Globus pallidus (tissue), 1 donor: Measurements from ENCODE around the gene TM4SF20.
"Not testable (repeated sequence)": the region's sequence is repeated elsewhere in the genome, so short reads cannot be mapped to it uniquely, and the experiment has no call there.

Experiments used
- DNase-seq: peaks from one replicate; pipeline ENCODE4 v3.0.0-alpha.2; 2015; ENCODE audit warnings: low spot score

The TM4SF20 gene

DNA sequence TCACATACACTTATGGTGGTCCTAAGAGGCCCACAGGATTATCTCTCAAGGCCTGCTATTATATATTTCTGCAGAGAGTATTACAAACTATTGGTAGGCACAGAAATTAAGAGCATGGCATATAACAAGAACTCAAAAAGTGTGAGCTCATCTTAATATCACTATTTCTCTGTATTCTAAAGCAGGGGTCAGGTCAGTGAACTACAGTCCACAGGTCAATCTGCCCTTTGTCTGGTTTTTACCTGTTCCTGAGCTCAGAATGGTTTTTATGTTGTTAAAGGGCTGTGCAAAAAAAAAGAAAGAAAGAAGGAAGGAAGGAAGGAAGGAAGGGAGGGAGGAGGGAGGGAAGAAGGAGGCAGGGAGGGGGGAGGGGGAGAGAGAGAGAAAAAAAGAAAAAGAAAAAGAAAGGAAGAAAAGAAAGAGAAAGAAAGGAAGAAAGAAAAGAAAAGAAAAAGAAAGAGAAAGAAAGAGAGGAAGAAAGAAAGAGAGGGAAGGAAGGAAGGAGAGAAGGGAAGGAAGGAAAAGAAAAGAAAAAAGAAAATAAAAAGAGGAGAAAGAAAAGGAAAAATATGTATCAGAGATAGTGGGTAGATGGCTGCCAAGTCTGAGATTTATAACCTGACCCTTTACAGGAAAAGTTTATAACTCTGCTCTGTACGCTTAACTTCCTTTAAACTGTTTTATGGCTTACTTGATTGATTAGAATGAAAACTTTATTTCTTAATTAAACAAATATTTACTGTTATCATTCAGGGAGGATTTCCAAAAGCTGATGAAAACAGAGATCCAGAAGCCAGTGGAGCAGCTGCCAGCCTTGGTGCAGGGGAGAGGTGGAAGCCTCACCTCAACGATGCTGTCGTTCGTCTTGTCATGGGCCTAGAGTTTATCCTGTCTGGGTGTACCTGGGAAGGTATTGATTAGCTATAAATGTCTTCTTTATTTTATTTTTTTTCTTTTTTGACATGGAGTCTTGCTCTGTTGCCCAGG lies 19.9 kb upstream of the TM4SF20 start:
- DNase-seq = no peak

GRCh38 chr2:227397562-227397961 lies 18.5 kb upstream of the TM4SF20 start:
- DNase-seq = no peak

- no peak for DNase-seq
These were observed 16.4 kb upstream of the TM4SF20 start for GRCh38 chr2:227395556-227395955.

DNA sequence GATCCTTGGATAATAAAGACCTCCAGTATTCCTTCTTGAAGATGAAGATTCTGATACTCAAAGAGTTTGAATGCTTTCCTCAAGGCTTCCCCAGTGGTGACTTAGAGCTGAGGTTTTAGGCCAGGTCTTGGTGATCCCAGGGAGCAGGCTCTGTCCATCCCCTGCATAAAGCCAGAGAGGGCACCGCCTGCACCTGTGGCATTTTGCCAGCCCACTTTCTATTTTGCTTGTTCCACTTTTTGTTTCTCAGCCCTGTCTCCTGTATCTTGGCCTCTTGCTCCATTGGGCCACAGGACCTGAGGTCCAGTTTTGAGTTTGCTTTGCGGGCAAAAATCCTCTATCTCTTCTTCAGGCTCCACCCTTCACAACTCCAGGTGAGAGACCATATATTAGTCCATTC lies 15.3 kb upstream of the TM4SF20 start:
- DNase-seq = no peak

GRCh38 chr2:227390468-227391256 lies 11.6 kb upstream of the TM4SF20 start:
- no peak for DNase-seq

DNA sequence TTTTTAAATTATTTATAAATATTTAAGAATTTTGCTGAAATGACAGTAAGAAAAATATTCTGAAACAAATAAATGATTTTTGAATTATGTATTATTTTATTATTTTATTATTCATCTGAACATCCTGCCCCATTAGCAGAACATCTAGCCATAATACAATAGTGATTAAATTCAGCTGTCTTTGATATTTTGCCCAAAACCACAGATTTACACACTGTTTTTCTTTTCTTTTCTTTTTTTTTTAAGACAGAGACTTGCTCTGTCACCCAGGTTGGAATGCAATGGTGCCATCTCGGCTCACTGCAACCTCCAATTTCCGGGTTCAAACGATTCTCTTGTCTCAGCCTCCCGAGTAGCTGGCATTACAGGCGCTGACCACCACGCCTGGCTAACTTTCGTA lies 10.6 kb upstream of the TM4SF20 start:
- no peak for DNase-seq

GRCh38 chr2:227389231-227389630 lies 10.1 kb upstream of the TM4SF20 start:
- no peak for DNase-seq

- DNase-seq = no peak
These were observed 9.5 kb upstream of the TM4SF20 start for GRCh38 chr2:227388537-227389011.

- not testable (repeated sequence) for DNase-seq
These were observed 8.5 kb upstream of the TM4SF20 start, which contains the start of gene SCYGR1 for GRCh38 chr2:227387583-227387982. TSS of gene SCYGR1 (minus strand) at chr2:227387949. CDS start at chr2:227387949, 0 bp downstream.

GRCh38 chr2:227386630-227387029 lies 7.5 kb upstream of the TM4SF20 start:
- DNase-seq = no peak

GRCh38 chr2:227383686-227384085 lies 4.6 kb upstream of the TM4SF20 start:
- DNase-seq = no peak

DNA sequence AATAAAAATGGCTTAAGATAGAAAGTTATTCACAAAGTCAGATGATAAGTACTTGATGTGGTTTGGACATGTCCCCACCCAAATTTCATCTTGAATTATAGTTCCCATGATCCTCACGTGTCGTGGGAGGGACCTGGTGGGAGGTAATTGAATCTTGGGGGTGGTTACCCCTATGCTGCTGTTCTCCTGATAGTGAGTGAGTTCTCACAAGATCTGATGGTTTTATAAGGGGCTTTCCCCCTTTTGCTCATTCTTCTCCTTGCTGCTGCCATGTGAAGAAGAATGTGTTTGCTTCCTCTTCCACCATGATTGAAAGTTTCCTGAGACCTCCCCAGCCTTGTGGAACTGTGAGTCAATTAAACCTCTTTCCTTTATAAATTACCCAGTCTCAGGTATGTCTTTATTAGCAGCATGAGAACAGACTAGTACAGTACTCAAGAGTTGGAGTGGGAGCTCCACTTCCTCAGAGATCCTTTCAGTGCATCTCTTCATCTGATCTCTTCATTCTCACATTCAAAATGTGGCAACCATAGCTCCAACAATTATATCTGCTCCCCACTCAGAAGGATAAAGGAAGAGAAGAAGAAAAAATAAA lies 3.2 kb upstream of the TM4SF20 start:
- not testable (repeated sequence) for DNase-seq

DNA sequence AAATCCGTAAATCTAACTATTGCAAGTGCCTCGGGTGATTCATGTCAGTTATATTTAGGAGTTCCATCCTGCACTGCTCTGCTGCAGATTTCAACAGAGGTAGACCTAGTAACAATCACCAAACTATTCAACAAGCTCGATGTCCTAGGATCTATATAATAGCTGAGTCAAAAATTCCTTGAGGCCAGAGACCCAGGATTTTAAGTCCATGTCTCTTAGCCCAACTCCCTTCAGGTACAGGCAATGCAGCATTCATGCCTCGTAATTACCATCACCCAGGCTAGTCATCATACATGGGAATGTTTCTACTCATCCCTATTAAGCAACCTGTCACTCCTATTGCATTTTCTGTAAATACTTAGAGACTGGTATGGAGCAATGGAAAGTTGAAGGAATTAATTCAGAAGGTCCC lies 729 bp downstream of the TM4SF20 start:
- no peak for DNase-seq

GRCh38 chr2:227377467-227378351 lies 1.4 kb downstream of the TM4SF20 start:
- no peak for DNase-seq

DNA sequence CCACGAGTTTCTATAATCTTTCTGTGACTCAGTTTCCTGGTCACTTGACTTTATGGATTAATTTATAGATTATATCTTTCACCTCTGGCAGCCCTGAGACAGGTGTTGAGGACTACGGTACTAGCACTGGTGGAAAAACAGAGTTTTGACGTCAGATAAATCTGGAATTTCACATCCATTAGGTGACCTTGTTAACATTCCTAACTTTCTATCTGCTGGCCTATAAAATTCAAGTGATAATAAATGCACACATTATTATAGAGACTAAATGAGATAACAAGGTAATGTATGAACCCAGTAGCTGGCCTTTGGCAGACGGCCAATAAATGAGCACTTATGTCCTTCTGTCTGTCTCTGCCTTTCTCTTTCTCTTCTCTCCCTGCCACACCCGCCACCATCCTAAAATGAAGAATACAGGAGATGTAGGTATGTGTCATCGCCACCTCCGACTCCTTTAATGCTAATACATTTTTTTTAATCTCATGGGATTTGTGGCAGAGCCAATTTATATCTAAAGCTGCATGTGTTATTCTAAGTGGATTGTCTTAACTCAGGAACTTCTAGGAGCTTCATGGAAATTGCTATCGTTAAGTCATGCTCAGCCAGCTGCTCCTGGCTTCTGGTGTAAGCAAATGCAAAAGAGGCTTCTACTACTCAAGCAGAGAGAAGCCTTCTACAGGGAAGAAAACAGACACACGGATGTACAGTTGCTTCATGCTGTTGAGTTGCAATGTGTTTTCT lies 2.3 kb downstream of the TM4SF20 start:
- no peak for DNase-seq

DNA sequence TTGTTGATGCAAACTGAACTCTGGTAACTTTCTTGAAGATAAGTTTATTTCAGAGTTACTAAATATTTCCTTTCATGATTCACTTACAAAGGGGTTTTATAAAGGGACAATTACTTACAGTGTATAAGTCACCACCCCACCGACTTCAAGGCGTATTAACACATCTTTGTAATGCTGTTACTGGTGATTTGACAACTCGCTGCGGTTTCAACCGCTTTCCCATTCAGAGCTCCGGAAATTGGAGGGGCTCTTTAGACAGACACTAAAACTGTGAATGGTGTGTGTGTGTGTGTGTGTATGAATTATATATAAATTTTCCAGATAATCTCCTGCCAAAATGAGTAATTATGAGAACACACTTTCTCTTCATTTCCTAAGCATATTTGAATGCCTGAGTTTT lies 4.9 kb downstream of the TM4SF20 start:
- no peak for DNase-seq

DNA sequence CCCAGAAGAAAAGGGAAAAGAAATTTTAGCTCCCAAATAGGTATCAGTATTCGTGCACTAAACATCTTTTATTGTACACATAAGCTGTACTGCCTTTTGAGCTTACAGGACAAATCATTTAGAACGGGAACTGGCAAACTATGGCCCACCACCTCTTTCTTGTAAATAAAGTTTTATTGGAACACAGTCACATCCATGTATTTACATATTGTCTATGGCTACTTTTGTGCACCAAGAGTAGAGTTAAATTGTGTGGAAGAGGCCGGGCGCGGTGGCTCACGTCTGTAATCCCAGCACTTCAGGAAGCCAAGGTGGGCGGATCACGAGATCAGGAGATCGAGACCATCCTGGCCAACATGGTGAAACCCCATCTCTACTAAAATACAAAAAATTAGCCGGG lies 5.7 kb downstream of the TM4SF20 start:
- DNase-seq = no peak

DNA sequence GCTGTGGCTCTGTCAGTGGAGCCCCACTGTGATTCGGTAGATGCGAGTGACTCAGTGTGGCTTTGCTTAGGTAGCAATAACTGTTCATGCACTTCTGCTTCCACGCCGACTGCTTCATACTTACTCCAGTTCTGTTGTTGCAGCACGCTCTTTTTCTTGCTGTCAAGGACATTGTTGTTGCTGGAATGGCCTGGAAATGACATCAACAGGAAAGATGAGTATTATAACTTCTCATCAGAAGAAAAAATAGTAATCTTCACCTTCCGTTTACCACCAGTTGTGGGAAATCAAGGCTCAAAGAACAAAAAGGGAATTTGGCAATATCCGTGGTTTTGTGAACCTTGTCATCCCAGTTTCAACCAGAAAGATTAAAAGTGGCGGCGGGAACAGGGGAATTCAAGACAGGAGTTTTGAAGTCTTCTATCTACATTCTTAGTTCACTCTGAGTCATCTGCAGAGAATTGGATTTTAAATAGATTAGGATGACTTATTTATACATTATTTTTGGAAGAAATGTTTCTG lies 8.3 kb downstream of the TM4SF20 start:
- no peak for DNase-seq

- DNase-seq = no peak
These were observed 9.0 kb downstream of the TM4SF20 start for GRCh38 chr2:227370092-227370491.

- DNase-seq = no peak
These were observed 10.5 kb downstream of the TM4SF20 start for GRCh38 chr2:227368574-227368973.
